WTC11 (cell line): ENCODE results near the gene USP17L11. TPM values are rescaled to one million over a fixed set of nuclear protein-coding genes. Genes with fewer than 3 reads are reported as not detected.
"Not testable (repeated sequence)": the region's sequence is repeated elsewhere in the genome, so short reads cannot be mapped to it uniquely, and the experiment has no call there.

Experiments used
- ATAC-seq: fragments of 200-7000 bp; cut with Tn5 transposase; 2 replicates; pipeline ENCODE4 v1.10.0; 2021; ENCODE audit warnings: mild to moderate bottlenecking, moderate library complexity
- CTCF ChIA-PET: fragments of 300-600 bp; sonication (Branson Sonifier 250); formaldehyde crosslinking; loops from one replicate; lab custom pipeline; 2021; ENCODE audit warnings: antibody characterized with exemption; lab: Charles Lee
- POLR2A ChIA-PET: fragments of 350-600 bp; sonication (Branson Sonifier 250); formaldehyde crosslinking; loops from one replicate; lab custom pipeline; 2021; ENCODE audit warnings: antibody characterized with exemption; lab: Charles Lee
- DNase-seq: peaks from one replicate; pipeline ENCODE4 v3.0.0; 2021; ENCODE audit warnings: low spot score
- H3K27ac Mint-ChIP-seq: 2 replicates; pipeline ENCODE4 v1.8.0; 2021; ENCODE audit warnings: mixed read lengths
- H3K27me3 Mint-ChIP-seq: 2 replicates; pipeline ENCODE4 v1.8.0; 2021; ENCODE audit warnings: low read depth, mild to moderate bottlenecking, moderate library complexity, mixed read lengths
- H3K36me3 Mint-ChIP-seq: 2 replicates; pipeline ENCODE4 v1.8.0; 2021; ENCODE audit warnings: mixed read lengths
- H3K4me1 Mint-ChIP-seq: 2 replicates; pipeline ENCODE4 v1.8.0; 2022; ENCODE audit warnings: mixed read lengths
- H3K4me3 Mint-ChIP-seq: 2 replicates; pipeline ENCODE4 v1.8.0; 2021; ENCODE audit warnings: mild to moderate bottlenecking, moderate library complexity, mixed read lengths
- H3K9me3 Mint-ChIP-seq: 2 replicates; pipeline ENCODE4 v1.8.0; 2021; ENCODE audit warnings: mixed read lengths
- total RNA-seq: library from RNA; stranded (reverse); gene quantifications from 3 replicates; pipeline ENCODE4 v1.2.3, GENCODE V29; 2021

Gene USP17L11
- total RNA-seq, 1 experiment from 2014 or later, result not detected

- ATAC-seq, DNase-seq, POLR2A ChIA-PET, CTCF ChIA-PET, H3K9me3 Mint-ChIP-seq, H3K4me1 Mint-ChIP-seq, H3K4me3 Mint-ChIP-seq, H3K27me3 Mint-ChIP-seq, H3K36me3 Mint-ChIP-seq, H3K27ac Mint-ChIP-seq: not testable (repeated sequence)
Observed at GRCh38 chr4:9253078-9253477, 37.9 kb downstream of the USP17L11 start, which contains the start of gene USP17L19. Gene USP17L19, plus strand, starts transcription at chr4:9253378. Its CDS starts 0 bp downstream, at chr4:9253378.

DNA sequence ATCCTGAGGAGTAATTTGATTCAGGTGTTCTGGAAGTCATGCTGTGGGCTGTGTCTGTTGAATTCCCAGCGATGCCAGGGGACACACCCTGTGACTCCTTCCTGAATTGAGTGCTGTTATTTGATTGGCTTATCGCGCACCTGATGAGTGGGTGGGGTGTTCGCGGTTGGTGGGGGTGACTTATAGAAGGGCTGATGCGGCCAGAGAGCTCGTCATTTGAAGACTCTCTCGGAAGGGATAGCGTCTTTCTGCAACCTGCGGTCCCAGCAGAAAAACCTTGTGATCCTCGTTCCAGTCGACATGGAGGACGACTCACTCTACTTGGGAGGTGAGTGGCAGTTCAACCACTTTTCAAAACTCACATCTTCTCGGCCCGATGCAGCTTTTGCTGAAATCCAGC, 42.6 kb downstream of the USP17L11 start, which contains the start of gene USP17L20:
TSS of gene USP17L20 (plus strand) at position 301 of the 400 bp plus-strand sequence. CDS start at position 301, 0 bp downstream.
- H3K9me3 Mint-ChIP-seq, ATAC-seq, H3K36me3 Mint-ChIP-seq, POLR2A ChIA-PET, H3K27ac Mint-ChIP-seq, CTCF ChIA-PET, DNase-seq, H3K27me3 Mint-ChIP-seq, H3K4me1 Mint-ChIP-seq, H3K4me3 Mint-ChIP-seq: not testable (repeated sequence)

DNA sequence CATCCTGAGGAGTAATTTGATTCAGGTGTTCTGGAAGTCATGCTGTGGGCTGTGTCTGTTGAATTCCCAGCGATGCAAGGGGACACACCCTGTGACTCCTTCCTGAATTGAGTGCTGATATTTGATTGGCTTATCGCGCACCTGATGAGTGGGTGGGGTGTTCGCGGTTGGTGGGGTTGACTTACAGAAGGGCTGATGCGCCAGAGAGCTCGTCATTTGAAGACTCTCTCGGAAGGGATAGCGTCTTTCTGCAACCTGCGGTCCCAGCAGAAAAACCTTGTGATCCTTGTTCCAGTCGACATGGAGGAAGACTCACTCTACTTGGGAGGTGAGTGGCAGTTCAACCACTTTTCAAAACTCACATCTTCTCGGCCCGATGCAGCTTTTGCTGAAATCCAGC, 47.4 kb downstream of the USP17L11 start, which contains the start of gene USP17L21:
TSS of gene USP17L21 (plus strand) at position 301 of the 400 bp plus-strand sequence. CDS start at position 301, 0 bp downstream.
- H3K36me3 Mint-ChIP-seq, H3K4me3 Mint-ChIP-seq, DNase-seq, POLR2A ChIA-PET, CTCF ChIA-PET, H3K4me1 Mint-ChIP-seq, H3K27ac Mint-ChIP-seq, H3K9me3 Mint-ChIP-seq, ATAC-seq, H3K27me3 Mint-ChIP-seq: not testable (repeated sequence)

Other genes with a start within 250 kb of the USP17L11 start
- 0.09 to 0.11 TPM in 2 of 3 replicates, not detected in the other for gene FAM90A26, start 45.0 kb upstream of the USP17L11 start, total RNA-seq
- gene USP17L10, start 4.7 kb upstream of the USP17L11 start, total RNA-seq, result not detected in 3 replicates
- not detected in 3 replicates for gene USP17L12, start 4.7 kb downstream of the USP17L11 start, total RNA-seq
- not detected in 3 replicates for gene USP17L13, start 9.5 kb downstream of the USP17L11 start, total RNA-seq
- not detected in 3 replicates for gene USP17L15, start 19.0 kb downstream of the USP17L11 start, total RNA-seq
- not detected in 3 replicates for gene USP17L17, start 28.5 kb downstream of the USP17L11 start, total RNA-seq
- gene USP17L18, start 33.2 kb downstream of the USP17L11 start, total RNA-seq, result not detected in 3 replicates
- not detected in 3 replicates for gene USP17L19, start 38.0 kb downstream of the USP17L11 start, total RNA-seq
- not detected in 3 replicates for gene USP17L20, start 42.7 kb downstream of the USP17L11 start, total RNA-seq
- gene USP17L21, start 47.5 kb downstream of the USP17L11 start, total RNA-seq, result not detected in 3 replicates
- gene USP17L22, start 52.2 kb downstream of the USP17L11 start, total RNA-seq, result not detected in 3 replicates
- gene USP17L24, start 109.8 kb downstream of the USP17L11 start, total RNA-seq, result not detected in 3 replicates
- not detected in 3 replicates for gene USP17L25, start 114.5 kb downstream of the USP17L11 start, total RNA-seq
- not detected in 3 replicates for gene USP17L26, start 119.3 kb downstream of the USP17L11 start, total RNA-seq
- not detected in 3 replicates for gene USP17L5, start 124.0 kb downstream of the USP17L11 start, total RNA-seq
- gene USP17L27, start 128.7 kb downstream of the USP17L11 start, total RNA-seq, result not detected in 3 replicates
- not detected in 3 replicates for gene USP17L28, start 133.5 kb downstream of the USP17L11 start, total RNA-seq
- gene USP17L29, start 138.2 kb downstream of the USP17L11 start, total RNA-seq, result not detected in 3 replicates
- not detected in 3 replicates for gene USP17L30, start 147.7 kb downstream of the USP17L11 start, total RNA-seq
- not detected in 3 replicates for gene DEFB131A, start 229.0 kb downstream of the USP17L11 start, total RNA-seq